ENCODE results near the gene PGM2L1.
A peak's percentile ranks its signal among the peaks of the same experiment; 100 is the strongest.

Gene PGM2L1

DNA sequence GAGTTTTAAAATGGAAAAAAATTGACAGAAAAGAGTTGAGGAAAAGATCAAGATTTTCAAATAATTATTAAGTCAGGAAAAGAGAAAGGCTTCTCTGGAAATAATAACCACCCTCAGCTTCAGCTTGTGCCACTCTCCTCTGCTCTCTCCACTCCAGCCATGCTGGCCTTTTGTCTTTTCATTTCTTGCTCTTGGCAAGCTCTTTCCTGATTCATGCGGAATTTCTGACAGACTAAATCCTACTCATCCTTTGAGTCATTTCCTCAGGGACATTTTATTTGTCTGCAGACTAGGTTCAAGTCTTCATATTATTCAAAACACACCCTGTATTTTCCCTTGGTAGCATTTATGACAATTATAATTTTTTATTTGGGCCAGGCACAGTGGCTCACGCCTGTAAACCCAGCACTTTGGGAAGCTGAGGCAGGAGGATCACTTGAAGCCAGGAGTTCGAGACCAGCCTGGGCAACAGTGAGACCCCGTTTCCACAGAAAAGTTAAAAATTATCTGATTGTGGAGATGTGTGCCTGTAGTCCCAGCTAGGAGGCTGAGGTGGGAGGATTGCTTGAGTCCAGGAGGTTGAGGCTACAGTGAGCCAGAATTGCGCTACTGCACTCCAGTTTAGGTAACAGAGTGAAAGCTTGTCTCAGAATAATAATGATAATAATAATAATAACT lies 79.0 kb downstream of the PGM2L1 start:
- no peak overlapping the region for H3K4me3 ChIP-seq (ENCODE audit: low read length)
- DNase-seq (ENCODE audit: low read depth): peak; percentile 90
- TF ChIP-seq, protein P1, sequence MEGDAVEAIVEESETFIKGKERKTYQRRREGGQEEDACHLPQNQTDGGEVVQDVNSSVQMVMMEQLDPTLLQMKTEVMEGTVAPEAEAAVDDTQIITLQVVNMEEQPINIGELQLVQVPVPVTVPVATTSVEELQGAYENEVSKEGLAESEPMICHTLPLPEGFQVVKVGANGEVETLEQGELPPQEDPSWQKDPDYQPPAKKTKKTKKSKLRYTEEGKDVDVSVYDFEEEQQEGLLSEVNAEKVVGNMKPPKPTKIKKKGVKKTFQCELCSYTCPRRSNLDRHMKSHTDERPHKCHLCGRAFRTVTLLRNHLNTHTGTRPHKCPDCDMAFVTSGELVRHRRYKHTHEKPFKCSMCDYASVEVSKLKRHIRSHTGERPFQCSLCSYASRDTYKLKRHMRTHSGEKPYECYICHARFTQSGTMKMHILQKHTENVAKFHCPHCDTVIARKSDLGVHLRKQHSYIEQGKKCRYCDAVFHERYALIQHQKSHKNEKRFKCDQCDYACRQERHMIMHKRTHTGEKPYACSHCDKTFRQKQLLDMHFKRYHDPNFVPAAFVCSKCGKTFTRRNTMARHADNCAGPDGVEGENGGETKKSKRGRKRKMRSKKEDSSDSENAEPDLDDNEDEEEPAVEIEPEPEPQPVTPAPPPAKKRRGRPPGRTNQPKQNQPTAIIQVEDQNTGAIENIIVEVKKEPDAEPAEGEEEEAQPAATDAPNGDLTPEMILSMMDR (IDR thresholded peaks at IDR 0.05; ENCODE audit: insufficient read depth, low read depth, low read length, missing control alignments): no peak

DNA sequence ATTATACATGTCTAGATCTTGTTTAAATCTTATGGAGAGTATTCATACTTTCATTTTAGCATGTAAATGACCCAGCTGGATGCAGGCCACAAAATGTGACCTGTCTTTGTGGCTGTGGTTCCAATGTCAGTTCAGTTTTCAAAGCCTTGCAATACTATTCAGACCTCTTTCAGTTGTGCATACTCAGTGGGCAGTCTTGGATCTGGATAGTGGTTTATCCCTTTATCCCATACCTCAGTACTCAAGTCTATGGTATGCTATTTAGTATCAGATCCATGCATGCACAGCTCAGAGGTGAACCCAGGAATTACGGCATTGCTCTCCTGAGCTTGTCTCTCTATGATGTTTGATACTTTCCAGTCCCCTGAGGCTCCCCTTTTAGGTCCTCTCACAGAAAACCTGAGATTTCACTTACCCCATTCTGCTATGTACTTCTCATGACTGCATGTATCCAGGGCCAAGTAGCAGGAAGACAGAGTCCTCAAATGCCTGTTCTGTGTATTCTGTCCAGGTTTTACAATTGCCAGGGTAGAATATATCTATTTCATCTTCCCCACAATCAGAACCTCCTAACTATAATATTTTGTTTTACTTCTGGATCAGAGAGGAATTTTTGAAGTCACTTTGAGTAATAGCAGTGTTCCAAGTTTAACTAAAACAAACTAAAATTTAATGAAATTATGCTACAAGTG lies 79.8 kb downstream of the PGM2L1 start:
- DNase-seq (ENCODE audit: low read depth): no peak
- TF ChIP-seq, protein P1 (IDR thresholded peaks at IDR 0.05; ENCODE audit: insufficient read depth, low read depth, low read length, missing control alignments): no peak

DNA sequence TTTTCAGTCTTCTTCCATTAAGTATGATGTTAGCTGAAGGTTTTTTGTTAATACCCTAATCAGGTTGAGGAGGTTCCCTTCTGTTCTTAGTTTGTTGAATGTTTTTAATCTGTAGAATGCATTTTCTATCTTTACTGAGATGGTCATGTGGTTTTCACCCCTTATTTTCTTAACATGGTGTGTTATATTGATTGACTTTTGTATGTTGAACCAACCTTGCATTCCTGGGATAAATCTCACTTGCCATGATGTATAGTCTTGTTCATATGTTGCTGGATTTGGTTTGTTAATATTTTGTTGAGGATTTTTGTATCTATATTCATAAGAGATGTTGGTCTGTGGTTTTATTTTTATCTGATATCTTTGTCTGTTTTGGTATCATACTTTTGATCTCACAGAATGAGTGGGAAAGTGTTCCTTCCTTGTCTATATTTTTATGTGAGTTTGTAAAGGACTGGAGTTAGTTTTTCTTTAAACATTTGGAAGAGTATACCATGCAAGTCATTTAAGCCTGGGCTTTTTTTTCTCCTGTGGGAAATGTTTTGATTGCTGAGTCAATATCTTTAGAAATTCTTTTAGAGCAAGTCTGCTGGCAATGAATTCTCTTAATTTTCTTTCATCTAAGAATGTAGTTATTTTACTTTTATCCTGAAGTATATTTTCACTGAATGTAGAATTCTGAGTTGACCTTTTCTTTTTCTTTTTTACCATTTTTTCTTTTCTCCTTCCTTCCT lies 81.3 kb downstream of the PGM2L1 start:
- TF ChIP-seq, protein P1 (IDR thresholded peaks at IDR 0.05; ENCODE audit: insufficient read depth, low read depth, low read length, missing control alignments): no peak
- DNase-seq (ENCODE audit: low read depth): no peak
- no peak overlapping the region for H3K4me3 ChIP-seq (ENCODE audit: low read length)

More for the DNA sequence above, 79.8 kb downstream of the PGM2L1 start:
- no peak overlapping the region for H3K4me3 ChIP-seq (ENCODE audit: low read length)

DNA sequence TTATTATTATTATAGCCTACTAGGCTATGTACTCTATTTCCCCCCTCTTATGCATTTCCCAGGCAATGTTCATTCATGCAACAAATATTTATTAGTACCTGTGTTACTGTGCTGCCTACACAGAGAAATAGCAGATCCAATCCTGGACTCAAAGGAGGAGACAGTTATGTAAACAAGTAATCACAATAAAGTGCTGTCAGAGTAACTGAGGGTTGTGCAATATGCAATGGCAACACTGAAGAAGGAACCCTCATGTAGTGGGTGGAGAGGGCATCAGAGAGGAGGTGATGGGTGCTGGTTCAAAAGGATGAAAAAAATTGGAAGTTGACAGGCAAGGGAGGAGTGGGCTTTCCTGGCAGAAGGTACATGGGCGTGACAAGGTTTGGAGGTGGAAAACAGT lies 85.9 kb downstream of the PGM2L1 start:
- DNase-seq (ENCODE audit: low read depth): peak; percentile 58
- no peak overlapping the region for H3K4me3 ChIP-seq (ENCODE audit: low read length)
- TF ChIP-seq, protein P1 (IDR thresholded peaks at IDR 0.05; ENCODE audit: insufficient read depth, low read depth, low read length, missing control alignments): no peak

DNA sequence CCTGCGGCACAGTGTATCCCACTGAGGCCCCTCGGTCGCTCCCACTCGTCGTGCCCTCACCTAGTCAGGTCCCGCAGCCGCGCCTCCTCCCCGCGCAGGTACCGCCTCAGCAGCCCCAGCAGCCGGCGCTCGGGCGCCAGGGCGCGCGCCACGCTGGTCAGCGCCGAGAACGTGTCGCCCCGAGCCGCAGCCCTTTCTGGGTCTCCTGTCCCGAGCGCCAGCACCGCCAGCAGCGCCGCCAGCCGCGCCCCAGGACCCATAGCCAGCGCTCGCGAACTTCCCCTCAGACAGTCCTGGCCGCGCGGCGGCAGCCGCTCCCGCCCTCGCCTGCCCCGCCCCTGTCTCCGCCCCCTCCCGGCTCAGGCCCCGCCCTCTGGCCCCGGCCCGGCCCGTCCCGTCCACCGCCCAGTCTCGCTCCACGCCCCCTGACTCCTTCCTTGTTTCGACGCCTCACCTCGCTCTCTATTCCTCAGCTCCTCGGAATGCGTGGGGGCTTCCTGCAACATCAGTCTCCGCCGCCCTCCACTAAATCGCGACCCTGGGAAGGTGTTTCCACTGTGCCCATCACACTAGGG lies 86.8 kb downstream of the PGM2L1 start, which contains the start of gene P4HA3:
Gene P4HA3, minus strand, starts transcription at position 289 of the 575 bp plus-strand sequence. Its CDS starts 29 bp downstream, at position 260.
- H3K4me3 ChIP-seq (ENCODE audit: low read length): peak within 1 kb of the TSS; percentile 34
- TF ChIP-seq, protein P1 (IDR thresholded peaks at IDR 0.05; ENCODE audit: insufficient read depth, low read depth, low read length, missing control alignments): no peak
- peak; percentile 63 for DNase-seq (ENCODE audit: low read depth)

DNA sequence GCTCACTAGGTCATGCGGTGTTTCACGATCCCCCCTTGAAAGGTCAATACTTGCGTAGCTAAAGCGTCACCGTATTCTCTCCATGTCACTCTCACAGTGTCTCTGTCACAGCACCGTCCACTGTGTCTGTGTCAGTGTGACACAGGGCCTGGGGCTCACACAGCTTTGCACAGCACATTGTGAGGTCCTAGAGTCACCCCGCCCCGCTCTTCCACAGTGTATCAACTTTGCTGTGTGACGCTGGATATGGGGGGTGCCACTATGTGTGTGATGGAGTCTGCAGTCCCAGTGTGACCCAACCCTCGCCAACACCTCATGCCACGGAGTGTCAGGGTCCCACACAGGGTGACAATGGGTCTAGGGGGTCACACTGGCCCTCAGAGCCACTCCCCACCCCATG lies 87.4 kb downstream of the PGM2L1 start:
- TF ChIP-seq, protein P1 (IDR thresholded peaks at IDR 0.05; ENCODE audit: insufficient read depth, low read depth, low read length, missing control alignments): no peak
- no peak for DNase-seq (ENCODE audit: low read depth)
- H3K4me3 ChIP-seq (ENCODE audit: low read length): peak overlapping the region; percentile 34
